NT2/D1 (cell line): ENCODE results near the gene GAREM2.

Source experiments
- YY1 ChIP-seq: IDR thresholded peaks from 2 replicates; pipeline ENCODE4 v1.6.1; 2011; ENCODE audit not compliant: insufficient read length, insufficient read depth
- ZNF274 ChIP-seq: IDR thresholded peaks from 2 replicates; pipeline ENCODE4 v1.6.1; 2011; ENCODE audit warnings: mild to moderate bottlenecking, low read depth, low read length

GRCh38 chr2:26214759-26215158, 41.9 kb downstream of the GAREM2 start:
- TF ChIP-seq ZNF274 = no peak
- no peak for TF ChIP-seq YY1
